ENCODE data around the gene PRRC2B. TPM values are rescaled to one million over a fixed set of nuclear protein-coding genes. Genes with fewer than 3 reads are reported as not detected.

Gene PRRC2B
- total and polyA plus RNA-seq, 4 donors = 39.4 to 171 (median 91.4) TPM

DNA sequence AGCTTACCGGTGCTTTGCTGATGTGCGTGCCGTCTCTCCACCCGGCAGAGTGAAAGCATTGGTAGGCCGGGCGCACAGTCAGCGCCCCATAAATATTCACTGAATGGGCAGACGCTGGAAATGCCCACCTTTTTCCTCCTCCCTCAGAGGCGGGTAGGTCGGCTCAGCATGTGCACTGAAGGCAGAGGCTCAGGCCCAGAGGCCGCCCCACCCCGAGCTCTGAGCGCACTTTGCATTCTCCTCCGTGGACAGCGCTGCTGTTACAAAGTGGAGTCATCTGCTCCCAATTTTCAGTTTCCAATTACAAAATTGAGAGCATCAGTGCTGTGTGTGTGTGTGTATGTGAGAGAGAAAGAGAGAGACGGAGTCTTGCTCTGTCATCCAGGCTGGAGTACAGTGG, 126.6 kb downstream of the PRRC2B start:
- Histone ChIP-seq H3K36me3 (ENCODE audit: control insufficient read depth in 4 of 4, insufficient read depth in 4 of 4, low read length in 4 of 4) (peaks cover 8 to 64% (median 48%) of the 10 kb centered on the region in 4 donors), H3K9me3 (ENCODE audit: control insufficient read depth in 4 of 4, insufficient read depth in 3 of 4, low read length in 3 of 4) (no peaks in the 10 kb centered on the region), H3K27ac (ENCODE audit: low read depth in 1 of 2, low read length in 1 of 2) (no peak overlapping the region), H3K4me3 (no peak overlapping the region), H3K27me3 (ENCODE audit: control insufficient read depth in 3 of 3, insufficient read depth in 3 of 3, low read length in 2 of 3) (no peaks in the 10 kb centered on the region), H3K4me1 (ENCODE audit: control insufficient read depth in 5 of 5, insufficient read depth in 5 of 5, low read length in 5 of 5) (no peaks in the 10 kb centered on the region), H3K9ac (ENCODE audit: insufficient read depth in 1 of 2, low read length in 2 of 2) (no peak overlapping the region)
- TF ChIP-seq, protein P1, sequence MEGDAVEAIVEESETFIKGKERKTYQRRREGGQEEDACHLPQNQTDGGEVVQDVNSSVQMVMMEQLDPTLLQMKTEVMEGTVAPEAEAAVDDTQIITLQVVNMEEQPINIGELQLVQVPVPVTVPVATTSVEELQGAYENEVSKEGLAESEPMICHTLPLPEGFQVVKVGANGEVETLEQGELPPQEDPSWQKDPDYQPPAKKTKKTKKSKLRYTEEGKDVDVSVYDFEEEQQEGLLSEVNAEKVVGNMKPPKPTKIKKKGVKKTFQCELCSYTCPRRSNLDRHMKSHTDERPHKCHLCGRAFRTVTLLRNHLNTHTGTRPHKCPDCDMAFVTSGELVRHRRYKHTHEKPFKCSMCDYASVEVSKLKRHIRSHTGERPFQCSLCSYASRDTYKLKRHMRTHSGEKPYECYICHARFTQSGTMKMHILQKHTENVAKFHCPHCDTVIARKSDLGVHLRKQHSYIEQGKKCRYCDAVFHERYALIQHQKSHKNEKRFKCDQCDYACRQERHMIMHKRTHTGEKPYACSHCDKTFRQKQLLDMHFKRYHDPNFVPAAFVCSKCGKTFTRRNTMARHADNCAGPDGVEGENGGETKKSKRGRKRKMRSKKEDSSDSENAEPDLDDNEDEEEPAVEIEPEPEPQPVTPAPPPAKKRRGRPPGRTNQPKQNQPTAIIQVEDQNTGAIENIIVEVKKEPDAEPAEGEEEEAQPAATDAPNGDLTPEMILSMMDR (IDR thresholded peaks at IDR 0.05; ENCODE audit: control extremely low read depth, extremely low read depth) = no peak
- no peak for ATAC-seq (ENCODE audit: insufficient read depth, low FRiP score)
- no peak for DNase-seq
- 84% methylated on average over 16 of the region's 16 CpGs for WGBS, 2 donors

DNA sequence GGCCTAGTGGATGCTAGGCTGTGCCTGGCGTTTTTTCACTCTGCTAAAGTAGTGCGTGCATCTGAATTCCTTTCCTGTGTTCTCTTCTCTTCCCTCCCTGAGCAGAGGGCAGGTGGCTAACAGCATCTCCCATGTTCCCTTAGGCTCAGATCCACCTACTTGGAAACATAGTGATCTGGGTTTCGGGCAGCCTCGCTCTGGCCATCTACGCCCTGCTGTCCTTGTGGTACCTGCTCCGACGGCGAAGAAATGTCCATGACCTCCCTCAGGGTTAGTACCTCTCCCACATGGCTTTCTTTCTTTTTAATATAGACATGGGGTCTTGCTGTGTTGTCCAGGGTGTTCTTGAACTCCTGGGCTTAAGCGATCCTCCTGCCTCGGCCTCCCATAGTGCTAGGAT, 127.3 kb downstream of the PRRC2B start:
- WGBS, 2 donors = 95 to 96% methylated on average over 10 of the region's 10 CpGs

DNA sequence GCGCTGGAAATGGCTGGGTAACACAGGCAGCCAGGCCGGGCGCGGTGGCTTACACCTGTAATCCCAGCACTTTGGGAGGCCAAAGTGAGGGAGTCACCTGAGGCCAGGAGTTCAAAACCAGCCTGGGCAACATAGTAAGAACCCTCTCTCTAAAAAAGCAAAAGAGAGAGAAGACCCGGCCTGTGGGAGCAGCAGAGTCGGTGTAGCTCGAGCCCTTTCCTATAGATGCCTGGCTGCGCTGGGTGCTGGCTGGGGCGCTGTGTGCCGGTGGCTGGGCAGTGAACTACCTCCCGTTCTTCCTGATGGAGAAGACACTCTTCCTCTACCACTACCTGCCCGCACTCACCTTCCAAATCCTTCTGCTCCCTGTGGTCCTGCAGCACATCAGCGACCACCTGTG, 127.9 kb downstream of the PRRC2B start:
- H3K4me1 ChIP-seq (ENCODE audit: control insufficient read depth in 5 of 5, insufficient read depth in 5 of 5, low read length in 5 of 5) = no peaks in the 10 kb centered on the region
- no peak overlapping the region for H3K9ac ChIP-seq (ENCODE audit: insufficient read depth in 1 of 2, low read length in 2 of 2)
- TF ChIP-seq, protein P1 (IDR thresholded peaks at IDR 0.05; ENCODE audit: control extremely low read depth, extremely low read depth) = no peak
- DNase-seq = no peak
- H3K27ac ChIP-seq (ENCODE audit: low read depth in 1 of 2, low read length in 1 of 2) = no peak overlapping the region
- no peaks in the 10 kb centered on the region for H3K27me3 ChIP-seq (ENCODE audit: control insufficient read depth in 3 of 3, insufficient read depth in 3 of 3, low read length in 2 of 3)
- no peaks in the 10 kb centered on the region for H3K9me3 ChIP-seq (ENCODE audit: control insufficient read depth in 4 of 4, insufficient read depth in 3 of 4, low read length in 3 of 4)
- 96 to 97% methylated on average over 13 of the region's 13 CpGs for WGBS, 2 donors
- no peak overlapping the region for H3K4me3 ChIP-seq
- peaks cover 6 to 67% (median 42%) of the 10 kb centered on the region in 4 donors for H3K36me3 ChIP-seq (ENCODE audit: control insufficient read depth in 4 of 4, insufficient read depth in 4 of 4, low read length in 4 of 4)
- no peak for ATAC-seq (ENCODE audit: insufficient read depth, low FRiP score)

More for the DNA sequence above, 127.3 kb downstream of the PRRC2B start:
- TF ChIP-seq, protein P1 (IDR thresholded peaks at IDR 0.05; ENCODE audit: control extremely low read depth, extremely low read depth) = no peak
- H3K27me3 ChIP-seq (ENCODE audit: control insufficient read depth in 3 of 3, insufficient read depth in 3 of 3, low read length in 2 of 3) = no peaks in the 10 kb centered on the region
- no peak overlapping the region for H3K27ac ChIP-seq (ENCODE audit: low read depth in 1 of 2, low read length in 1 of 2)
- H3K9ac ChIP-seq (ENCODE audit: insufficient read depth in 1 of 2, low read length in 2 of 2) = no peak overlapping the region
- H3K4me3 ChIP-seq = no peak overlapping the region
- H3K9me3 ChIP-seq (ENCODE audit: control insufficient read depth in 4 of 4, insufficient read depth in 3 of 4, low read length in 3 of 4) = no peaks in the 10 kb centered on the region
- H3K4me1 ChIP-seq (ENCODE audit: control insufficient read depth in 5 of 5, insufficient read depth in 5 of 5, low read length in 5 of 5) = no peaks in the 10 kb centered on the region
- DNase-seq = no peak
- H3K36me3 ChIP-seq (ENCODE audit: control insufficient read depth in 4 of 4, insufficient read depth in 4 of 4, low read length in 4 of 4) = peaks cover 8 to 66% (median 46%) of the 10 kb centered on the region in 4 donors
- ATAC-seq (ENCODE audit: insufficient read depth, low FRiP score) = no peak
